GM06990 (cell line): Measurements from ENCODE around the gene PWWP3B.

Source experiments
- DNase-seq: peaks from one replicate; pipeline ENCODE4 v3.0.0-alpha.2; 2011; ENCODE audit not compliant: insufficient read length; ENCODE audit errors: extremely low read depth
- H3K27me3 ChIP-seq: replicated peaks from 2 replicates; pipeline ENCODE4 v1.6.0; 2011; ENCODE audit warnings: low read length; ENCODE audit not compliant: control insufficient read depth, insufficient read depth
- H3K36me3 ChIP-seq: 2 replicates; pipeline ENCODE4 v1.5.1; 2011; ENCODE audit warnings: low read length; ENCODE audit not compliant: control insufficient read depth, insufficient read depth
- H3K4me3 ChIP-seq: replicated peaks from 2 replicates; pipeline ENCODE4 v1.5.1; 2011; ENCODE audit warnings: low read depth, mild to moderate bottlenecking, control low read depth, low read length
- TF ChIP-seq, protein P1 (sequence below): IDR thresholded peaks from 2 replicates; pipeline ENCODE4 v1.5.1; 2011; ENCODE audit warnings: low read length, control low read depth, mild to moderate bottlenecking, inconsistent platforms; ENCODE audit not compliant: insufficient read depth, poor library complexity, severe bottlenecking

The PWWP3B gene

DNA sequence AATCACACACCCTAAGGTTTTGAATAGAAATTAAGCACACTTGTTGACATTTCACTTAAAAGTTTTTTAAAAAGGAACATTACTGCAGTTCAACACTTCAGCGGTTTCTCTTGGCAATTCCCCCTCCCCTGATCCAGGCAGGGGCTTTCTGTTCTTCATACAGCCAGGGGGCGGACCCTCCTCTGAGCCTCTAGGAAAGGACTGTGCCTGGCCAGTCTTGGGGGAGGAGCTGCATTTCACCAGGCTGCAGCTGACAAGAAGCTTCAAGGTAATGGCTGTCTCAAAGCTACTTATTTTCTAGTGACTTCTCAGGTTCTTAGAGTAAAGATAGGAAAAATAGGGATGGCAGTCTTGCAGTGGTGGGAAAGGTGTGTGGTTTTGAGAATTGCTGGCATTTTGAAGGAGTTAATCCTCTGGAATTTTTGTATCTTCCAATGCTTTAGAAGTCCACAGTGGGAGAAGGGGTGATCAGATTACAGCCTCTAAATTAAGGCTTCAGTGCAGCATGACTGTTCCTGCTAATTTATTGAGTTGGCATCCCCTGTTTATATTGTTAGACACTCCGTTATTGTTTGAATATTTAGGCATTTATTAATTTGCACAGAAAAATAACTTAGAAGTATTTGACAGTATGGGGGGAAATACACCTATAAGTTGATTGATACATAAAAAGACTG lies 33.5 kb downstream of the PWWP3B start:
- TF ChIP-seq, protein P1, sequence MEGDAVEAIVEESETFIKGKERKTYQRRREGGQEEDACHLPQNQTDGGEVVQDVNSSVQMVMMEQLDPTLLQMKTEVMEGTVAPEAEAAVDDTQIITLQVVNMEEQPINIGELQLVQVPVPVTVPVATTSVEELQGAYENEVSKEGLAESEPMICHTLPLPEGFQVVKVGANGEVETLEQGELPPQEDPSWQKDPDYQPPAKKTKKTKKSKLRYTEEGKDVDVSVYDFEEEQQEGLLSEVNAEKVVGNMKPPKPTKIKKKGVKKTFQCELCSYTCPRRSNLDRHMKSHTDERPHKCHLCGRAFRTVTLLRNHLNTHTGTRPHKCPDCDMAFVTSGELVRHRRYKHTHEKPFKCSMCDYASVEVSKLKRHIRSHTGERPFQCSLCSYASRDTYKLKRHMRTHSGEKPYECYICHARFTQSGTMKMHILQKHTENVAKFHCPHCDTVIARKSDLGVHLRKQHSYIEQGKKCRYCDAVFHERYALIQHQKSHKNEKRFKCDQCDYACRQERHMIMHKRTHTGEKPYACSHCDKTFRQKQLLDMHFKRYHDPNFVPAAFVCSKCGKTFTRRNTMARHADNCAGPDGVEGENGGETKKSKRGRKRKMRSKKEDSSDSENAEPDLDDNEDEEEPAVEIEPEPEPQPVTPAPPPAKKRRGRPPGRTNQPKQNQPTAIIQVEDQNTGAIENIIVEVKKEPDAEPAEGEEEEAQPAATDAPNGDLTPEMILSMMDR, result no peak
- no peaks in the 10 kb centered on the region for H3K27me3 ChIP-seq
- no peak overlapping the region for H3K4me3 ChIP-seq

DNA sequence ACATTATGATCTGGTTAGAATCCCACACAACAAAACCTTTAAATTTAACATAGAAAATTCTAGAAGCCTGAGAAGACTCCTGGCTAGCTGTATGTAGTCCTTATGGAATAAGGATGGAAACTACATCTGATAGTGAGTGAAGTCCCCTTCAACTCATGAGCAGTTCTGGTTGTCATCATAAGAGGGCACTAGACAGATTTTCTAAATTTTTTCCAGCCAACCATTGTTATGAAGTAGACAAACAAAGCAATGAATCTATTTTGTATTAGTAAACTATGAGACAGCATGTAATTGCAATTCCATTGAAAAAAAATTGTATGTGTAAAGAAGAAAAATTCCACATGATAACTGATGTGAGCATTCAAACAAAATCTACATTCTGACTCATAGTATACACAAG lies 35.2 kb downstream of the PWWP3B start:
- no peaks in the 10 kb centered on the region for H3K36me3 ChIP-seq
- no peak overlapping the region for H3K4me3 ChIP-seq
- no peak for DNase-seq
- no peaks in the 10 kb centered on the region for H3K27me3 ChIP-seq
- TF ChIP-seq, protein P1, result no peak

More for the DNA sequence above, 33.5 kb downstream of the PWWP3B start:
- no peaks in the 10 kb centered on the region for H3K36me3 ChIP-seq
- DNase-seq, result no peak

DNA sequence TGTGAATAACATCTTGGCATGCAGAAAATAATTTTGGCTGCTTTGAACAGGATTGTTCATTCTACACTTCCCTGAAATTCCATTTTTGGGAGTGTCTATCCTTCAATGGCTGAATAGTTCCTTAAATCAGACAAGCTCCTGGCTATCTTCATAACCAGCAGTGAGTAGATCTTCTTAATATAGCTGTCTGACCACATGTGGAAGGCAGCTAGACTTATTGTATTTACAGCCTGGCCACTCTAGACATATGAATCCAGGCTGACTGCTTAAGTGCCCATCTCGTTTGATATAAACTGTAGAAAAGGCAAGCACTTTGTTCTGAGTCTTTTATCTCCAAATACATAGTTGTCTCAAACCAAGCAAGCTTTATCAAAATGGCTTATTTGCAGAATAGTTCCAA lies 40.0 kb downstream of the PWWP3B start:
- H3K4me3 ChIP-seq, result no peak overlapping the region
- no peaks in the 10 kb centered on the region for H3K27me3 ChIP-seq
- TF ChIP-seq, protein P1, result no peak
- no peaks in the 10 kb centered on the region for H3K36me3 ChIP-seq
- DNase-seq, result no peak
